ENCODE results near the gene KLHDC9.

GRCh38 chr1:161054232-161054631, 43.9 kb upstream of the KLHDC9 start:
- no peak for TF ChIP-seq CTCF (IDR thresholded peaks at IDR 0.05; ENCODE audit: borderline replicate concordance, extremely low read depth, low read length, poor library complexity, severe bottlenecking)
- no peak for TF ChIP-seq EZH2 (IDR thresholded peaks at IDR 0.05; ENCODE audit: borderline replicate concordance, low read depth, low read length, severe bottlenecking)
